Tibial nerve (tissue), 4 donors: Measurements from ENCODE around the gene TUT4. TPM values are rescaled to one million over a fixed set of nuclear protein-coding genes. Genes with fewer than 3 reads are reported as not detected.

ENCODE experiments used
- DNase-seq, 2 donors: peaks; one replicate each; pipeline ENCODE4 v3.0.0-alpha.2; 2019; ENCODE audit warnings: low spot score in 2 of 2
- H3K27ac ChIP-seq, 4 donors: fragments of 200-600 bp; sonication (generic) in 3 of 4; one replicate each; pipeline ENCODE4 v1.5.1; 2017 to 2019; ENCODE audit warnings: mild to moderate bottlenecking in 1 of 4
- H3K27me3 ChIP-seq, 2 donors: fragments of 200-600 bp; sonication (generic) in 1 of 2; one replicate each; pipeline versions ENCODE4 v1.5.1 to v1.6.0; 2017 to 2019
- H3K36me3 ChIP-seq, 3 donors: fragments of 200-600 bp; sonication (generic); one replicate each; pipeline ENCODE4 v1.5.1; 2018 to 2019
- H3K4me1 ChIP-seq, 4 donors: fragments of 200-600 bp; sonication (generic) in 3 of 4; one replicate each; pipeline ENCODE4 v1.5.1; 2017 to 2019
- H3K4me3 ChIP-seq, 4 donors: fragments of 200-600 bp; sonication (generic) in 3 of 4; one replicate each; pipeline ENCODE4 v1.5.1; 2017 to 2019; ENCODE audit warnings: mild to moderate bottlenecking in 1 of 4, moderate library complexity in 1 of 4
- H3K9me3 ChIP-seq, 4 donors: fragments of 200-600 bp; sonication (generic) in 3 of 4; one replicate each; pipeline ENCODE4 v1.5.1; 2017 to 2019
- CTCF ChIP-seq, 5 experiments: fragments of 200-600 bp in 3 of 5; fragments of 450-650 bp in 2 of 5; sonication (generic) in 3 of 5; IDR thresholded peaks; one replicate each; pipeline ENCODE4 v1.5.1; 2016 to 2019; ENCODE audit warnings: antibody characterized with exemption in 5 of 5, mild to moderate bottlenecking in 3 of 5, moderate library complexity in 2 of 5
- EP300 ChIP-seq, 2 donors: sonication (generic); formaldehyde crosslinking; IDR thresholded peaks; one replicate each; pipeline ENCODE4 v1.6.1; 2017; ENCODE audit warnings: antibody characterized with exemption in 2 of 2, mild to moderate bottlenecking in 1 of 2
- POLR2A ChIP-seq, 2 donors: fragments of 450-650 bp; IDR thresholded peaks; one replicate each; pipeline ENCODE4 v1.6.1; 2017; ENCODE audit warnings: antibody characterized with exemption in 2 of 2, mild to moderate bottlenecking in 2 of 2, moderate library complexity in 2 of 2
- WGBS, 2 donors: methylation state at CpG; one replicate each; pipeline ENCODE4 v1.1.5; 2018; 5-methylcytosine and 5-hydroxymethylcytosine counted together
- total RNA-seq, 4 donors: library from RNA; depleted of rRNA; stranded (reverse); fragments of >200 nt; gene quantifications; one replicate each; pipeline ENCODE4 v1.1.0, GENCODE V29; 2016

The TUT4 gene
- total RNA-seq, 4 donors from 2014 or later: 78.1 to 127 (median 82.3) TPM

- no peak for DNase-seq
- H3K27me3 ChIP-seq: no peaks in the 10 kb centered on the region
- H3K27ac ChIP-seq: no peak overlapping the region
- TF ChIP-seq EP300 (IDR thresholded peaks at IDR 0.05): no peak
- no peak for TF ChIP-seq POLR2A (IDR thresholded peaks at IDR 0.05)
- no peak for TF ChIP-seq CTCF (IDR thresholded peaks at IDR 0.05)
- H3K9me3 ChIP-seq: no peaks in the 10 kb centered on the region
- H3K4me1 ChIP-seq: peaks cover 4 to 32% (median 20%) of the 10 kb centered on the region in 4 donors
- 63 to 69% methylated on average over 3 of the region's 3 CpGs for whole genome bisulfite sequencing, 2 donors
- no peak overlapping the region for H3K4me3 ChIP-seq
- H3K36me3 ChIP-seq: peaks cover 0 to 22% (median 0%) of the 10 kb centered on the region in 3 donors
Observed at GRCh38 chr1:52402860-52403240, 150.0 kb downstream of the TUT4 start.

- Histone ChIP-seq H3K27me3 (no peaks in the 10 kb centered on the region), H3K4me1 (peaks cover 0 to 13% (median 10%) of the 10 kb centered on the region in 4 donors), H3K27ac (no peak overlapping the region), H3K4me3 (no peak overlapping the region), H3K9me3 (no peaks in the 10 kb centered on the region), H3K36me3 (no peaks in the 10 kb centered on the region)
- no peak for DNase-seq
- 93 to 99% methylated on average over 6 of the region's 6 CpGs for WGBS, 2 donors
- TF ChIP-seq CTCF (IDR thresholded peaks at IDR 0.05) (no peak), POLR2A (IDR thresholded peaks at IDR 0.05) (no peak), EP300 (IDR thresholded peaks at IDR 0.05) (no peak)
Observed at GRCh38 chr1:52400131-52400530, 152.8 kb downstream of the TUT4 start.

- TF ChIP-seq CTCF (IDR thresholded peaks at IDR 0.05): no peak
- no peak for TF ChIP-seq EP300 (IDR thresholded peaks at IDR 0.05)
- TF ChIP-seq POLR2A (IDR thresholded peaks at IDR 0.05): no peak
- WGBS, 2 donors: 97% methylated on average over 3 of the region's 3 CpGs
- no peak overlapping the region for H3K4me3 ChIP-seq
- no peak for DNase-seq
- no peaks in the 10 kb centered on the region for H3K36me3 ChIP-seq
- no peaks in the 10 kb centered on the region for H3K9me3 ChIP-seq
- H3K27ac ChIP-seq: no peak overlapping the region
- H3K4me1 ChIP-seq: peaks cover 0 to 11% (median 8%) of the 10 kb centered on the region in 4 donors
- H3K27me3 ChIP-seq: no peaks in the 10 kb centered on the region
Observed at GRCh38 chr1:52399629-52400028, 153.3 kb downstream of the TUT4 start.

- Histone ChIP-seq H3K27ac (no peak overlapping the region), H3K27me3 (no peaks in the 10 kb centered on the region), H3K36me3 (no peaks in the 10 kb centered on the region), H3K4me1 (no peaks in the 10 kb centered on the region), H3K4me3 (no peak overlapping the region), H3K9me3 (no peaks in the 10 kb centered on the region)
- no peak for DNase-seq
- WGBS, 2 donors: 89 to 95% methylated on average over 5 of the region's 5 CpGs
- TF ChIP-seq EP300 (IDR thresholded peaks at IDR 0.05) (no peak), CTCF (IDR thresholded peaks at IDR 0.05) (no peak), POLR2A (IDR thresholded peaks at IDR 0.05) (no peak)
Observed at GRCh38 chr1:52393174-52393573, 159.7 kb downstream of the TUT4 start.

GRCh38 chr1:52386458-52386857, 166.4 kb downstream of the TUT4 start:
- no peak for DNase-seq
- H3K4me1 ChIP-seq: no peaks in the 10 kb centered on the region
- WGBS, 2 donors: 70 to 76% methylated on average over 5 of the region's 5 CpGs
- H3K27me3 ChIP-seq: no peaks in the 10 kb centered on the region
- no peak for TF ChIP-seq CTCF (IDR thresholded peaks at IDR 0.05)
- no peak for TF ChIP-seq POLR2A (IDR thresholded peaks at IDR 0.05)
- TF ChIP-seq EP300 (IDR thresholded peaks at IDR 0.05): no peak
- H3K4me3 ChIP-seq: no peak overlapping the region
- H3K9me3 ChIP-seq: no peaks in the 10 kb centered on the region
- H3K36me3 ChIP-seq: no peaks in the 10 kb centered on the region
- H3K27ac ChIP-seq: no peak overlapping the region
